NCI-H128 (cell line): ENCODE results near the gene BMP3.

Experiments used
- DNase-seq: peaks from one replicate; lab custom pipeline; 2025; ENCODE audit not compliant: unreplicated experiment; lab: John Stamatoyannopoulos, UW

The BMP3 gene

DNA sequence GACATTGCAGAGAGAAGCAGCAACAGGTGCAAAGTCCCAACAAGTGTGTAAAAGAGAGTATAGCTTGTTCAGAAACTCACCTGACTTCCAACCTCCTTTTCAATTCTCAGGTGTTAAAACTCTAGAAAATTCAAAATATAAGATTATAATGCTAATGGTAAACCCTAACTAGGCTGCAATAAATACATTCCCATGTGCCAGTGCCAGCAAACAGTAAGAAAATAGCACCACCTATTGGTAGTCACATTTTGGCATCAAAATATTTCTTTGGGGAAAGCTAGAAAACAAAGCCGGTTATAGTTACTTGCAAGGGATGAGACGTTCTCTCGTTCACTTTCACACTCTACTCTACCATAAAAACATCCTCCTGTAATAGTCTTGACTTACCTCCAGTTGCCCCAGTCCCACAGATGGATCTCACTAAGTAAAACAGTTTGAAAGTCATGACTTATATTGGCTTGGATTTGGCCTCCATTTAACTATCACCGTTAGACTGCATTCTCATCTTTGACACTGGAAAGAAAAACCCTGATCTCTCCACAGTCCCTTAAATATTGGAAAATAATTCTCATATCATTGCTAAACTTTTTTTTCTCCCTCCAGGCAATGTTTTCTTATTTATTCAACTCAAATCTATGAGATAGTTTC lies 9.6 kb downstream of the BMP3 start:
- no peak for DNase-seq

- DNase-seq = no peak
Measured at GRCh38 chr4:81042578-81043365, 12.3 kb downstream of the BMP3 start.

GRCh38 chr4:81049330-81049729 lies 18.8 kb downstream of the BMP3 start:
- DNase-seq = no peak

DNA sequence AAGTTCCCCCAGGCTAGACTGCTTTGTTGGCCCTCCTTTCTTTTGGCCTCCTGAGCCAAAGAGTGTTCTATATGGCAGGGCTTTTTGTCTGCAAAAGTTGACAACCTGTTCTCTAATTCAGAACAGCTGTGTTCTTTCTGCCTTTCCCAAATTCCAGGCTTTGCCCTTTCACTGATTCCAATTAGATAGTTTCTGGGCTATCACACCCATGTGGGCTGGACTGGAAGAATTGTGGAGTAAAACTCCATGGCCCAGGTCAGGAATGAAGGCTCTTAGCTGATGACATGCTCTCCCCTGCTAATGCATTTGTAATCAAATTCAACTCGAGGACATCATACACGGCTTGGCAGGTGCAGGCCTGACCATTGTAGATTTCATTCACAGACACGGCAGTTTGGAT lies 19.4 kb downstream of the BMP3 start:
- no peak for DNase-seq

DNA sequence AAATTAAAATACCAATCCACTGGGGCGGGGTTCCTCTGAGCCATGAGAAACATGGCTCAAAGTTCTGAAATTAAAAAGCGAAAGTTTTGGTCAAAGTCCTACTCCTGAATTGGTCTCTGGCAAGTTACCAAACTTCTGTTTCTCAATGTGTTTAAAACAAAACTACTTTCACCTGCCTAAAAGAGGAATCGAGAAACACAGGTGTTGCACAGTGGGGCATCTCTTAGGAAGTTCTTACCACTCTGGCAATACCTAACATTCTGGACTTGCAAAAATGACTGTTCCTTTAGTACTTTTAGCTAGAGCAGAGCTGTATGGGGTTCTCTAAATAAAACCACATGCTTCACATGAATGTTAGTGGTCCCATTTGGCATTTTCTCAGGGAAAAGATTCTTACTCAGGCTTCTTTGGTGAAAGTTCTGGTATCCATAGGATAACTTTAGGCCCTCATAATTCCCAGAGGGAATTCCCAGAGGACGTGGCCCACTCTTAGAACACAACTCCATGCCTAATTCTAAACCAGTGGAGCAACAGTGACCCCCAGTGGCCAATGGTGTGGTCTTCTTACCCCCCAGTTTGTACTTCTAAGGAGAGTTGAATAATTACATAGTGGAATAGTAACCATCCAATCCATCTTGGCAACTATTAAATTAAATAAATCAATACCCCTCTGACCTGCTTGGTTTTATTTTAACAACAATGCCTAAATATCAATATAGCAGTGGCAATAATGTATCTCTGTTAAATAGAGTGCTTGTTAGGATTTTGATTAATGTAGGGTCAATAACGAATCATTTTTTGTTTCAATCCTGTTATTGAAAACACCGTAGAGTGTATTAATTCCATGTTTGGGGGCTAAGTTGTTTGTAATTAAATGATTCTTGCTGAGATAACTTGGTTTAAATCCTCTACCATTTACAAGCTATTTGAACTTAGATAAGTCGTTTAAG lies 21.9 kb downstream of the BMP3 start:
- DNase-seq = no peak

DNA sequence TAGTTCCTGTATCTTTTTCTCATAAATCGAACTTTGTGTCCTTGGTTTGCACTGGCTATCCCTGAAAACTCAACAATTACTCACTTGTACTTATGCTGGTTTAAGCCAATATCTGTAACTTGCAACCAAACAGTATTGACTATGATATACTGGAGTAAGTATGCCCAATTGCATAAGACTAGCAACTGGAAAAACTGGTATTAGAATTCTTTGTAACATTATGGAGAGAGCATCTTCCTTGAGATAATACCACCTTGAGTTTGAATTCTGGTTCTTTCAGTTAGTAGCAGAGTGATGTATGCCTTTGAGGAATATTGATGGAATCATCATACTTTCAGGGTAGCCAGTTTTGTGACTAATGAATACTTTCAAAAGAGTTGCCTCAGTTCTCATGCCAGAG lies 28.1 kb downstream of the BMP3 start:
- DNase-seq = no peak

- no peak for DNase-seq
Measured at GRCh38 chr4:81060587-81061343, 30.3 kb downstream of the BMP3 start.

- no peak for DNase-seq
Measured at GRCh38 chr4:81061344-81061730, 30.8 kb downstream of the BMP3 start.

DNA sequence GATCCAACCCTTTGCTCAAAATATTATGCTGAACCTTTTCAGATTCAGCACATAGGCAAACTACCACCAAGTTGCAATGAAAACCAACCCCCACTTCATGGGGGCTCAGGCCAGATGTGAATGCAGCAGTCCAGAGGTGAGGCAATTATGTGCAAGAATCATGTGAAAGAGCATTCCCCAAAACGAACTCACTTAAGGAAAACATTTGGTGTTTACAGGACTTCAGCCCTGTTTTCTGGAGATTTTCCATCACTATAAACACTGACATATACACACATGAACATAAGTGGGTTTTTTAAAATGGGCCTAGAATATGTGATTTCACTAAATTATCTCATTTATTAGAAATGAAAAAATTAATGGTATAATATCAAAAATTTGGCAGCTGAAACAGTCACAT lies 31.5 kb downstream of the BMP3 start:
- no peak for DNase-seq

DNA sequence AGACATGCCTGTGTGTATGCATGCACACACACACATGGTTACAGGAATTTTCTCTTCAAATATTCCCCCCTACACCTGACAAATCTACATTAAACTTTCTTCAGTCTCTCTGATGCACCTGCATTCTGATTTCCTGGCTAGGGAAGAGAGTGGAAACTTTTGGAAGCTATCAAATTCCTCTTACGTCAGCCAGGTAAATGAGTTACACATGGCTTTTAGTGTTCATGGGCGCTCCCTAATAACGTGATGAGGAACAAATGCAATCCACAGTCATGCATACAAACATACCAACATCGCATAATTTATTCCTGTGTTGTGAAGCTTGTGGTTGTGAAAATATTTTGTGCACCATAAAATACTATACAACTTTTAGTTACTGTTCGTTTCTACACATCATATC lies 34.9 kb downstream of the BMP3 start:
- DNase-seq = no peak

- peak; percentile 68 for DNase-seq
Measured at GRCh38 chr4:81069706-81070331, 39.3 kb downstream of the BMP3 start.

GRCh38 chr4:81071013-81071412 lies 40.5 kb downstream of the BMP3 start:
- DNase-seq = no peak

GRCh38 chr4:81081156-81081555 lies 50.6 kb downstream of the BMP3 start:
- no peak for DNase-seq

DNA sequence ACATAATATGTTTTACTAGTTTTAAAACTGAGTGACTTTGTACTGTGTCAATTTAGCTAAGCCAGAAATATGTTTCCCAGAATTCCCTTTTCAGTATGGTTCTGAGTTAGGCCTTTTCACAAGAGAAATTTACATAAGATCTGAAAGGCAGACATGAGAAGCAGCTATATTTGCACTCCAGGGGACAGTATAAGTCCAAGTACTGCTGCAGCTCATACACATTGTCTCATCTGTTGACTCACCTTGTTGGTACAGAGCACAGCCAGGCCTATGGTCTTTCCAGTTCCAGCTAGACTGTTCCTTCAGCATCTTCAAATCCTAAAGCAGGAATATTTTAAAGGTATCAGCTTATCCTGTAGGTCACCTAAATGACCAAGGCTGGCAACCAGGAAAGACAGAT lies 53.5 kb downstream of the BMP3 start:
- no peak for DNase-seq

GRCh38 chr4:81084634-81085033 lies 54.1 kb downstream of the BMP3 start:
- DNase-seq = no peak

DNA sequence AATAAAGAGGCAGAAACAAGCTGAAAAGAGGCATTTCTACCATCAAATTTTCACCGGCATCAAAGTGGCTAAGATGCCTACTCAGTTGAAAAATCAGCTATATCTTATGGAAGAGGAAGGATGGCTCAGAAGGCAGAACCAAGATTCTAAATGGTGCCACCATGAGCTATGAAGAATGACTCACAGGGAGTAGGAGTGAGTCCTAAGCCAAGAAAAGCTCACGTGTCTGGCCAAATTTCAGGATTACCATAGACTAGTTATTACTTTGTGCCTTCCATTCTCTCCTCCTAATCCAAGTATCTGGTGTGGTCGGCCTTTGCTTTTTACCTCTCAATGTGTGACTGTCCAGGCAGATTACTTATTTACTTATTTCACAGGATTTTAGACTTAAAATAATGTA lies 54.8 kb downstream of the BMP3 start:
- no peak for DNase-seq

DNA sequence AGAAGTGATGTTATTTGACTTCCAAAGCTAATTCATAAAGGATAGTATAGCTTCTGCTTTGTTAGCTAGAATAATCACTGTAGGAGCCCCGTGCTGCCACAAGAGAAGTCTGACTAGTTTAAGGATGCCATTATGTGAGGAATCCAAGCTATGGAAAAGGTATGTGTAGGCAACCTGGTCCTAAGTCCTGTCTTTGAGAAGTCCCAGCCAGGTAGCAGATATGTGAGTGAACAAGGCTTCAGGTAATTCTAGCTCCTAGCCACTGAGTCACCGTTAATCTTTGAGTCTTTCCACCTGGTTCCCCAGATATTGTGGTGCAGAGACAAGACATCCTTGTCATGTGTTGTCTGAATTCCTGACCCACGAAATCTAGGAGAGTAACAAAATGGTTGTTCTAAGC lies 55.5 kb downstream of the BMP3 start:
- DNase-seq = no peak

- no peak for DNase-seq
Measured at GRCh38 chr4:81093720-81094401, 63.4 kb downstream of the BMP3 start.

DNA sequence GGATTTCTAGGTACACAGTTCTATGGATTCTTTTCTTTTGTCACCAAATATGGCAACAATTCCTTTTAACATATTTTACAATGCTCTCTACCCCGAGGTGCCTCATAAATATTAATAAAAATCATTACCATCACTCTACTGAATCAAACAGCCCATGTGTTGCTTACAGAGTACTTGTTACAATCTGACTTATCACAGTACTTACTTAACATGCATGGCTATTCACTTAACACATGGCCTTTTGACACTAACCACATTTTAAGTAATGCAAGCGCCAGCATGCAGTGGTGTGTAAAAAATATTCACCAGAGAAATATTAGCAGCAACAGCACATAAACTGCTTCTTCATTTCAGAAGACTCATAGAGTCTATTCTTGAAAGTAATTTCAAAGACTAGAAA lies 64.9 kb downstream of the BMP3 start:
- DNase-seq = no peak

DNA sequence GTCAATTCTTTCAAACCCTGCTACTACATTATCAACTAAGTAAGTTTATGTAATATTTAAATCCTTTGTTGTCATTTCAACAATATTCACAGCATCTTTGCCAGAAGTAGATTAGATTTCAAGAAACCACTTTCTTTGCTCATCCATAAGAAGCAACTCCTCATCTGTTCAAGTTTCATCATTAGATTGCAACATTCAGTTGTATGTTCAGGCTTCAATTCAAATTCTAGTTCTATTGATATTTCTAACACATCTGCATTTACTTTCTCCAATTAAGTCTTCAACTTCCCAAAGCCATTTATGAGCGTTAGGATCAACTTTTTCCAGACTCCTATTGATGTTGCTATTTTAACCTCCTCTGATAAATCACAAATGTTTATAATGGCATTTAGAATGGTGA lies 66.1 kb downstream of the BMP3 start:
- DNase-seq = no peak
